HG03520 (cell line): Measurements from ENCODE around the gene EN2.

Experiments used
- ATAC-seq: cut with Tn5 transposase; IDR thresholded peaks from one replicate; pipeline ENCODE4 v1.9.1; 2021; ENCODE audit warnings: mild to moderate bottlenecking, moderate library complexity; ENCODE audit not compliant: unreplicated experiment

Gene EN2

GRCh38 chr7:155458111-155458877, at the start of gene EN2:
EN2 (plus strand) TSS chr7:155458129; CDS start chr7:155458378, 249 bp downstream.
- no peak for ATAC-seq

DNA sequence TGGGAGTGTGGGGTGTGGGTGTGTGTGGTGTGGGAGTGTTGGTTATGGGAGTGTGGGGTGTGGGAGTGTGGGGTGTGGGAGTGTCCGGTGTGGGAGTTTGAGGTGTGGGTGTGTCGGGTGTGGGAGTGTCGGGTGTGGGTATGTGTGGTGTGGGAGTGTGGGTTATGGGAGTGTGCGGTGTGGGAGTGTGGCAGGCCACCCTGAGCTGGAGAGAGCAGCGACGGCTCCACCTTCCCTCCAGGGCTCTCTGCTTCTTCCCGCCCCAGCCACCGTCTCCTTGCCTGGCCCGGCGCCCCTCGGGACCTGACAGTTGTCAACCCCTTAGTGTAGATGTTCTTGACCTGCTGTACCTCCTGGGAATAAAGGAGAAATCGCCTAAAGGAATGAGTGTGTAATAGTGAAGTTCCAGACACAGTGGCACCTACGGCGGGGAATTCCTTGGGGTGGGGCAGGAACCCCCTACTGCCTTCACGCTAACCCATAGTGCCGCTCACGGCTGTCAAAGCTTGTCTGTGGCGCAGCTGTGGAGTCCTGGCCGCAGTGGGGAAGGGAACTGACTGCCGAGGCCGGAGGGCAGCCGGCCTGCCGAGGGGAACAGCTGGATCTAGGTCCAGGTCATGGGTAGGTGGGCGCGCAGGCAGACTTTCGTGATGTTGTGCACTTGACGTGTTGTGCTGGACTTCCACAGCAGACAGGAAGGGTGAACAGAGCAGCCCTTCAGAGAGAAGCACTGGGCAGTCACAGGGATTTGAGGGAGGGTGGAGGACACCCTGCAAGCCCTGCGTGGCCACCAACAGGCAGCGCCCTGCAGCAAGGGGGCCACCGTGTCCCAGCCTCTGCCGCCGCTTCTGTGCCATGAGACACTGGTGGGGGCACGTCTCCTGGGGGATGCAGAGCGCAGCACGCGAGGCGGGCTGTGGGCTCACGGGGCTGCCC, 49.0 kb upstream of the EN2 start:
- ATAC-seq, result no peak

DNA sequence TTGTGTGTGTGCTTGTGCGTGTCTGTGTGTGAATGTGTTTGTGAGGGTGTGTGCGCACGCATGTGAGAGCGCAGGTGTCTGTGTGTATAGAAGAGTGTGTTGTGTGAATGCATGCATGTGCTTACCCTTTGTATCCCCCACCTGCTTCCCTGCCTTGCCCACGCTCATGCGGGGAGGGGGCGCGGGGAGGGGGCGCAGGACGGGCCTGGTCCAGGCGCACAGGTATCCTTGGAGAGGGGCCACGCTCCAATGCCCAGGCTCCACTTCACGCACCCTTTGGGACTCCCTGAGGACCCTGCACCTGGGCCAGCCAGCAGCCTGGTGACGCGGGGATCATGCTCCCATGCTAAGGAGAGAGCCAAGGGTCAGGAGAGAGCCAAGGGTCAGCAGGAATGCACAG, 47.9 kb upstream of the EN2 start:
- ATAC-seq, result no peak

DNA sequence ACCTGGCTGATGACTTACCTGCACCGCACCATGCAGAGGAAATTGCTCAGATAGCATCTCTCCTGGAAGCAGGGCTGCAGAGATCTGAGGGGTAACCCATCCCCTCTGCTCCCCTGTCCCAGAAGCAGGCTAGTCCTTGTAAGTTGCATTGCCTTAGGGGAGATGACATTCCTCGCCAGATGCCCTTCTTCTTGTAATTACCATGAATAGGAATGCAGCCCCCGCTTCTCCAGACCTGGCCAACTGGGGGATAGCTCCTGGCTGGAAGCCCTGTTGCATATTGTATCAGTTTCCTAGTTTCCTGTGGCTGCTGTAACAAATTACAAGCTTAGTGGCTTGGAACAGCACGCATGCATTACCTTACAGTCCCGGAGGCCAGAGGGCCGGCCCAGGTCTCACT, 47.5 kb upstream of the EN2 start:
- no peak for ATAC-seq

DNA sequence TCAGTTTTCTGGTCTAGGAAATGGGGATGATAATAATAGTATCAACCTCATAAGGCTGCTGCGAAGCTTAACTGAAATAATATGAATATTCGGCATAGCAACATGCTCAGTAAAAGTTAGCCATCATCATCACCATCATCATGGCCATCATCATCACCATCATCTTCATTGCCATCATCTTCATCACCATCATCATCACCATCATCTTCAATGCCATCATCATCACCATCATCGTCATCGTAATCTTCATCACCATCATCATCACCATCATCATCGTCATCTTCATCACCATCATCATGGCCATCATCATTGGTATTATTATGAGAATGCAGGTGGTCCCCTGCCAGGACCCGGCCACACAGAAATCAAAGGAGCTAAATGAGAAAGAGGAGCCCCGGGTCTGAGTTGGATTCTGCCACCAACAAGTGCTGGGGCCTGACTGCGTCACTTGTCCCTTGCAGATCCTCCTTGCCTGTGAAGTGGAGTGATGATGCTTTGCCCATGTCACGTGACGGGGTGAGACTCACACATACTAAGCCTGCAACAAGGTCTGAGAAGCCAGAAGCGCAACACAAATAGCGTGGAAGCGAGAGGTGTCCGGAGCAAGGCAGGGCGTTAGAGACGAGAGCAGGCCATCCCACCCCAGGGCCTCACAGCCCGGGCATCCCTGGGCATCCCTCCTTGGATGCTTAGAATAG, 46.1 kb upstream of the EN2 start:
- no peak for ATAC-seq

GRCh38 chr7:155412416-155413253, 45.3 kb upstream of the EN2 start:
- ATAC-seq, result peak; percentile 86

- ATAC-seq, result no peak
Observed at GRCh38 chr7:155414547-155415492, 43.1 kb upstream of the EN2 start.

- no peak for ATAC-seq
Observed at GRCh38 chr7:155416646-155417380, 41.1 kb upstream of the EN2 start.

- no peak for ATAC-seq
Observed at GRCh38 chr7:155418304-155418703, 39.6 kb upstream of the EN2 start.

DNA sequence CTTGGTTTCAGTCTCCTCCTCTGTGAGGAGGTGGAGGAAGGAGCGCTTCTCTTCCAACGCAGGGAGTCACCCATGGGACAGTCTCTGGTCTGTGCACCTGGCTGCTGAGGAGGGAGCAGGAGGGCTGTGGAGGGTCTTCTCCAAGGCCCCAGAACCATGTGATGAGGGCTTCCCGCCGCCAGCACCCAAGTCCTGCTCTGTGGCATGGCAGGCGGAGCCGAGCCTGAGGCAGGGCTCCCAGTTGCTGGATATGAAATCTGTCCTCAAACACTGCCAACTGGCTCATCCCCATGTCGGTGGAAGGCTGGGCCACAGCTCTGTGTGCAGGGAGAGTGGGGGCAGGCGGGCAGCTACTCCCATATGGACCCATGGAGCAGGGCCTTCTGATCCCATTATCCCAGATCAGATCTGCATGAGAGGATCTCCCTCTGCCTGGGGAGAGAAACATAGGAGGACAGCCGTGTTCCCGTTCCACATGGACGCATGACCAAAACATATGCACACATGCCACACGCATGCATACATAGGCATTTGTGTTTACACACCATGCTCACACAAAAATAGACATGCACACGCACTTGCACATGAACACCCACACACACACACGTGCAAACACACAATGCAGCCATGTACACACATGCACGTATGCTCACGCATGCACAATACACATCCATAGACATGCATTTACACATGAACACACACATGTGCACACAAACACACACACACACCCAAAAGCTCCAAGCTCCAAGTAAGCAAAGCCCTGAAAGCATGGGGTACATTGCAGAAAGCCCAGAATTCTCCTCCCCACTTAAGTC, 38.8 kb upstream of the EN2 start:
- ATAC-seq, result no peak

- ATAC-seq, result no peak
Observed at GRCh38 chr7:155420116-155420515, 37.8 kb upstream of the EN2 start.

GRCh38 chr7:155422151-155422550, 35.8 kb upstream of the EN2 start:
- no peak for ATAC-seq

DNA sequence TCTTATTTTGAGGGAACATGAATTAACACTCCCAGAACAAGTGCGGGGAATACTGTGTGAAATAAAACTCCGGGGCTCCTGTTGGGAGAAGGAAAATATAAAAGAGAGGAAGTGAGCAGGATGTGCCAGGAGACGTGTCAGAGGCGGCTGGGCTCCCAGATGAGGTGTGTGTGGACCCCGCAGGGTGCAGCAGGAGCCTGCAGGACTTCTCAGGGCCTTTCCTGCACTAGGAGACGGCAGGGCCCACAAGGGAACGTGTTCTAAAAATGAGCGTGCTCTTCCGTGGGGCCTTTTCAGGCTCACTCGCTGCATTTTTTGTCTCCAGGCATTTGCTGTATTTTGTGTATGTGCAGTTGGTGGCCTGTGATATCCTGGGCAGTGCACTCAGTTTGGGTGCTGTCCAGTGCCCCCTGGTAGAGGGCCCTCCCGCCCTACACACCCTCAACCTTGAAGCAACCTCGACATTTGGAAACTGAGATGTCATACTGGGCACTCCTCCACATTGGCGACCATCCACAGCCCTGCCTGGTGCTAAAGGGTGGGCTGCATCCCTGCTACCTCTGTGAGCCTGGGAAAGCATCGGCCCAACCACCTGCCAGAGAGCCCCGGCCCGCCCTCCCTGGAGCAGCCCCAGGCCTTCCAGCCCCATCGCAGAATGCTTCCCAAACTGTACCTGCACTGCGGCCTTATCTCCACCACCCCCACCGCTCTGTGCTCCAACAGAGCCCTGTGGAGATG, 35.2 kb upstream of the EN2 start:
- no peak for ATAC-seq

DNA sequence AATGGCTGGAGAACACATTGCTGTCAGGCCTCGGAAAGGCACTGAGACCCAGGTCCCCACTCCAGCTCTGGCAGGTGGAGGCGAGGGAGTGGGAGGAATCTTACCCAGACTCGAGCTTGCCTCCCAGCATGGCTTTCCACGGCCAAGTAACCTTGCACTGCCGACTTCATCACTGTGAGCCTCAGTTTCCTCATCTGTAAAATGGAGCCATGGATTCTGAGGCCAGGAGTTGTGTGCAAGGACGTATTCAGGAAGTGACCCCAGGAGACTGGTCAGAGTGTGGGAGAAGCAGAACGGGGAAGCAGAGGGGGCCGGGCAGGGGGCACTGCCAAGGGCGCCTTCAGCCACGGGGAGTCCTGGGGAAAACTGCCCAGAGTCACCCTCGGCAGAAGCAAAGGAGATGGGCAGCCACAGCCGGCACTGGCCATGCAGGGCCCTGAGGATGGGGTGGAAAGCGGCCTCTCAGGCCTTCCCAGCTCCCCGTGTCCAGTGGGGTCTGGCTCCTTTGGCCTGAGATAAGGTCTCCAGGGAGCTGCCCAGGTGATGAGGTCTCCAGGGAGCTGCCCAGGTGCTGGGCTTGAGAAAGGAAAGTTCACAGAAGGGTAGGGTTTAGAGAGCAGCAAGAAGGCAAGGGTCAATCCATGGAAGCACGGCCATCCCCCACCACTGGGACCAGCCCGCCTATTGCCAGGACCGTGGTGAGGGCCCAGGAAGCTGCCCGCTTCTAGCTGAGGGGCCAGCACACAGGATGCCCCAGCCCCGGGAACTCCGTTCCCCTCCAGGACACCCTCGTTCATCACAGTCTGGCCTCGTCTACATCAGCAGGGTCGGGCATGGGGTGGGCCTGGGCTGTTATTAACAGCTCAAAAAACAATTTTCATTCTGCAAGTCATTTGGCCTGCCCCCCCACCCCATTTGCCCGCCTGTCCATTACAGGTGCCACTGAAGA, 34.3 kb upstream of the EN2 start:
- ATAC-seq, result no peak

GRCh38 chr7:155424301-155425010, 33.5 kb upstream of the EN2 start:
- ATAC-seq, result no peak

DNA sequence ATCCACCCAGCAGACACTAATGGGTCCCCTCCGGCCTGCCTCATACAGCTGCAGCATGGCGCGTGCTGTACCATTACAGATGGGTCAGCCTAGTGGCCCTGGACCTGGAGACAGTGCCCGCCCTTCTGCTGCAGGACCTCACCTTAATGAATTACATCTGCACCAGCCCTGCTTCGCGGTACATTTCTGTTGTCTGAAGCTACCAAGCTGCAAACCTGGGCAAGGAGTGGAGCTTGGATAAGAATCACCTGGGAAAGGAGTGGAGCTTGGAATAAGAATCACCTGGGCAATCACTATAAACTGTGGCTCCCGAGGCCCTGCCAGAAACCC, 33.0 kb upstream of the EN2 start:
- no peak for ATAC-seq
